Measurements from ENCODE around the gene EGFL7.

The EGFL7 gene

DNA sequence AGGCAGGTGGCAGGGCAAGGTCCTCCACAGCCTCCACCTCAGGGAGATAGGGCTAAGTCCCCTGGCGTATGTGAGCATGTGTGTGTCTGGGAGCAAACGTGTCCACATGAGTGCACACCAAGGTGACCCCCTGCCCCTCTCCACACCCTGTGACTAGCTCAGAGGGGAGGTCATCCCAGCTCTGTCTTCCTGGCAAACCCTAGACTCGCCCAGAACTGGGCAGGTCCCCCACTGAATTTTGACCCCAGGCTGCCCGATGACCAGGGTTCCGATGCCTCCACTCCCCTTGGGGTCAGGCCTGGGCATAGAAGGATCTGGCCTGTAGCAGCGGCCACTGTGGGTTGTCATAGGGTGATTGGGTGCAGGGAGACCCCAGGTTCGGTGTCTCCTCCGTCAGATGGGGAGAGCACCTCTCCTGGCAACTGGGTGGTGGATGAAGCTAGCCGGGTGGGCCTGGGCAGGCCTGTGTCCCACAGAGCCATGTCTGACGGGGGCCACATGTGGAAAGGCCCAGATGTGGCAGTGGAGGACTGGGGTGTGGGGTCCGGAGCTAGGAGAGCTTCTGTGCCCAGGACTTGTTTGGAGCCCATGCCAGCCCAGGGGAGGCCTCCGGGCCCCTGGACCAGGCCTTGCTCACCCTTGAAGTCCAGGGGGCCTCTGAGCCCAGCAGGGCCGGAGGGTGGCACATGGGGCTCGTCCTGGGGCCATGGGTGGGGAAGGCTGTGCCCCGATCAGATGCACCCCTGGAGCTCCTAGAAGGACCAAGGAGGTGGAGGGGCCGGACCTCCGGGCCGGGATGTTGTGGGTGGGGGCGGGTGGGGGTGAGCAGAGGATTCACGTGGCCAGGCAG, 55.9 kb downstream of the EGFL7 start:
- H3K4me1 ChIP-seq (ENCODE audit: control insufficient read depth, low read length): peaks cover 38% of the 10 kb centered on the region

DNA sequence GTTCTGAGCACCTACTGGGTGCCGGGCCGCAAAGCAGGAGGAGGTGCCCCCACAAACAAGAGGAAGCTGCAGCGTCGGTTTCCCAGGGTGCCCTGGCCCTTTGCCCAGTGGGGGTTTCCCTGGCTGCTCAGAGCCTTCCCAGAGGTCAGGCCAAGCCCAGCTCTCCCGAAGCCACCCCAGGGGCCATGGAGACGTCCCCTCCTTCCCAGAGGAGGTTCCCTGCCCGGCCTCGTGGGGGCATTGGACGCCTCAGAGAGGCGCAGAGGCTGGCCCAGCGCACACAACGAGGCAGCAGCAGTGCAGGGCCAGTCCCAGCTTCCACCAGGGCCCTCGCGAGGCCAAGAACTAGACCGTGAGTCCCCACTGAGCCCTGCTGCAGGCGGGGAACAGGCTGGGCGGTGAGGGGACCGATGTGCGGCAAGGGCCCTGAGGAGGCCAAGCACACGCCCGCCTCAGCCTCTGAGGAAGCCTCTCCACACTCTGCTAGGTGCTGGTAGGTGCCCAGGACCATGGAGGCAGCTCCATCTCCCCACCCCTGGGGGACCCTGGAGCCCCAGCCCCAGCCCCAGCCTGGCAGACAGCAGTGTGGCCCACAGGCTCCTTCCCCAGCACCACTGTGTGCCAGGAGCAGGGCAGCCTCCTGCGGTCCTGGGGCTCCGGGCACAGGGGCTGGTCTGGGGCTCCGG, 56.6 kb downstream of the EGFL7 start:
- peak overlapping the region; percentile 59 for H3K4me2 ChIP-seq (ENCODE audit: low read length)
- no peaks in the 10 kb centered on the region for H4K20me1 ChIP-seq (ENCODE audit: control insufficient read depth, insufficient read depth, low read depth, low read length)
- no peaks in the 10 kb centered on the region for H3K9me2 ChIP-seq (replicated peaks; ENCODE audit: control insufficient read depth, low read length)
- H3K4me1 ChIP-seq (ENCODE audit: control insufficient read depth, low read length): peaks cover 31% of the 10 kb centered on the region
- TF ChIP-seq, protein P1, sequence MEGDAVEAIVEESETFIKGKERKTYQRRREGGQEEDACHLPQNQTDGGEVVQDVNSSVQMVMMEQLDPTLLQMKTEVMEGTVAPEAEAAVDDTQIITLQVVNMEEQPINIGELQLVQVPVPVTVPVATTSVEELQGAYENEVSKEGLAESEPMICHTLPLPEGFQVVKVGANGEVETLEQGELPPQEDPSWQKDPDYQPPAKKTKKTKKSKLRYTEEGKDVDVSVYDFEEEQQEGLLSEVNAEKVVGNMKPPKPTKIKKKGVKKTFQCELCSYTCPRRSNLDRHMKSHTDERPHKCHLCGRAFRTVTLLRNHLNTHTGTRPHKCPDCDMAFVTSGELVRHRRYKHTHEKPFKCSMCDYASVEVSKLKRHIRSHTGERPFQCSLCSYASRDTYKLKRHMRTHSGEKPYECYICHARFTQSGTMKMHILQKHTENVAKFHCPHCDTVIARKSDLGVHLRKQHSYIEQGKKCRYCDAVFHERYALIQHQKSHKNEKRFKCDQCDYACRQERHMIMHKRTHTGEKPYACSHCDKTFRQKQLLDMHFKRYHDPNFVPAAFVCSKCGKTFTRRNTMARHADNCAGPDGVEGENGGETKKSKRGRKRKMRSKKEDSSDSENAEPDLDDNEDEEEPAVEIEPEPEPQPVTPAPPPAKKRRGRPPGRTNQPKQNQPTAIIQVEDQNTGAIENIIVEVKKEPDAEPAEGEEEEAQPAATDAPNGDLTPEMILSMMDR (IDR thresholded peaks at IDR 0.05; ENCODE audit: low read depth, low read length, poor library complexity, severe bottlenecking): no peak
- TF ChIP-seq EZH2phosphoT487 (IDR thresholded peaks at IDR 0.05; ENCODE audit: borderline replicate concordance, low read length): no peak
- no peaks in the 10 kb centered on the region for H3K9me3 ChIP-seq (ENCODE audit: control insufficient read depth, insufficient read depth, low read length)
- no peaks in the 10 kb centered on the region for H3K79me2 ChIP-seq (ENCODE audit: control insufficient read depth, low read length)
- peaks cover 22% of the 10 kb centered on the region for H3F3A ChIP-seq (ENCODE audit: control insufficient read depth, insufficient read depth)
- peaks cover 27% of the 10 kb centered on the region for H3K36me3 ChIP-seq (ENCODE audit: control insufficient read depth, low read length)
- 0 out of 2 replicates have a peak overlapping the region, but pooled peaks have one; percentile 34 for H3K4me3 ChIP-seq (ENCODE audit: low read length)
- no peaks in the 10 kb centered on the region for H3K27me3 ChIP-seq (ENCODE audit: control insufficient read depth, low read length)
- no peak overlapping the region; the same call in 1 of the 2 replicates for H3K27ac ChIP-seq (ENCODE audit: low read depth, low read length)

More for the DNA sequence above, 55.9 kb downstream of the EGFL7 start:
- peak overlapping the region; percentile 2 for H3K4me2 ChIP-seq (ENCODE audit: low read length)
- TF ChIP-seq, protein P1 (IDR thresholded peaks at IDR 0.05; ENCODE audit: low read depth, low read length, poor library complexity, severe bottlenecking): no peak
- no peaks in the 10 kb centered on the region for H3K9me3 ChIP-seq (ENCODE audit: control insufficient read depth, insufficient read depth, low read length)
- H3K27ac ChIP-seq (ENCODE audit: low read depth, low read length): no peak overlapping the region
- peaks cover 19% of the 10 kb centered on the region for H3K36me3 ChIP-seq (ENCODE audit: control insufficient read depth, low read length)
- no peak overlapping the region for H3K4me3 ChIP-seq (ENCODE audit: low read length)
- no peaks in the 10 kb centered on the region for H4K20me1 ChIP-seq (ENCODE audit: control insufficient read depth, insufficient read depth, low read depth, low read length)
- H3K79me2 ChIP-seq (ENCODE audit: control insufficient read depth, low read length): no peaks in the 10 kb centered on the region
- H3K9me2 ChIP-seq (replicated peaks; ENCODE audit: control insufficient read depth, low read length): no peaks in the 10 kb centered on the region
- peaks cover 15% of the 10 kb centered on the region for H3F3A ChIP-seq (ENCODE audit: control insufficient read depth, insufficient read depth)
- H3K27me3 ChIP-seq (ENCODE audit: control insufficient read depth, low read length): peaks cover under 1% of the 10 kb centered on the region; the same call in 1 of the 2 replicates

DNA sequence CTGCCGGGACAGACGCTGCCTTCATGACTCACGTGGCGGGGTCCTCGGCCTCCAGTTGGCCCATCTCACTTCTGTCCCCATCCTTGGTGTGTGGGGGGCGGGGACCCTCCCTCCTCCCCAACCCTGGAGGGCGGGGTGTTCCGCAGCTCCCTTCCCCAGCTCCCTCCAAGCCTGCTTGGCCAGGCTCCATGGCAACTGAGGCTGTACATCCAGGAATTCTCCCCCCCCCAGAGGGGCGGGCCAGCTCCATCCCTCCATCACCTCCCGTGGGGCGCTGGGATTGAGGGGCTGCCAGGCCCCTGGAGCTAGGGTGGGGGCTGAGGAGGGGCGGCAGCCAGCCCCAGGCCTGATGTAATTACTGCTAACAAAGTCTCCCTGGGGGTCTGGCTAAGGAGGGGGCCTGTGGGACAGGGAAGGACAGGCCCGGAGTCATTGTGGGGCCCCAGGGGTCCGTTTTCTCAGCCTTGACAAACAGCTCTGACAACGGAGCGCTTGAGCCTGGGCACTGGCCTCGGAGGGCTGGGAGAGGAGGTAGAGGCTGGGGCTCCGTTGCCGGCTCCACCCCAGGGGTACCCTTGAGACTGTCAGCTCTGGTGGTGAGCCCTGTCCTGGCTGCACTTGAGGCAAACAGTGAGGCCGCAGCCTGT, 57.7 kb downstream of the EGFL7 start:
- Histone ChIP-seq H3K9me2 (replicated peaks; ENCODE audit: control insufficient read depth, low read length) (no peaks in the 10 kb centered on the region), H3K4me2 (ENCODE audit: low read length) (no peak overlapping the region), H4K20me1 (ENCODE audit: control insufficient read depth, insufficient read depth, low read depth, low read length) (peaks cover under 1% of the 10 kb centered on the region; the same call in 1 of the 2 replicates), H3K9me3 (ENCODE audit: control insufficient read depth, insufficient read depth, low read length) (no peaks in the 10 kb centered on the region), H3K27me3 (ENCODE audit: control insufficient read depth, low read length) (no peaks in the 10 kb centered on the region), H3K4me1 (ENCODE audit: control insufficient read depth, low read length) (peaks cover 22% of the 10 kb centered on the region), H3K27ac (ENCODE audit: low read depth, low read length) (no peak overlapping the region), H3K4me3 (ENCODE audit: low read length) (no peak overlapping the region), H3K79me2 (ENCODE audit: control insufficient read depth, low read length) (peaks cover 4% of the 10 kb centered on the region), H3F3A (ENCODE audit: control insufficient read depth, insufficient read depth) (peaks cover 32% of the 10 kb centered on the region), H3K36me3 (ENCODE audit: control insufficient read depth, low read length) (peaks cover 38% of the 10 kb centered on the region)
- TF ChIP-seq EZH2phosphoT487 (IDR thresholded peaks at IDR 0.05; ENCODE audit: borderline replicate concordance, low read length): no peak

All from DOHH2 (cell line).